ENCODE data around the gene LMBR1. TPM values are rescaled to one million over a fixed set of nuclear protein-coding genes. Genes with fewer than 3 reads are reported as not detected.
"Not testable (repeated sequence)": the region's sequence is repeated elsewhere in the genome, so short reads cannot be mapped to it uniquely, and the experiment has no call there.

LMBR1 gene
- polyA plus RNA-seq, 3 donors: 45.2 to 48.0 (median 45.4) TPM

DNA sequence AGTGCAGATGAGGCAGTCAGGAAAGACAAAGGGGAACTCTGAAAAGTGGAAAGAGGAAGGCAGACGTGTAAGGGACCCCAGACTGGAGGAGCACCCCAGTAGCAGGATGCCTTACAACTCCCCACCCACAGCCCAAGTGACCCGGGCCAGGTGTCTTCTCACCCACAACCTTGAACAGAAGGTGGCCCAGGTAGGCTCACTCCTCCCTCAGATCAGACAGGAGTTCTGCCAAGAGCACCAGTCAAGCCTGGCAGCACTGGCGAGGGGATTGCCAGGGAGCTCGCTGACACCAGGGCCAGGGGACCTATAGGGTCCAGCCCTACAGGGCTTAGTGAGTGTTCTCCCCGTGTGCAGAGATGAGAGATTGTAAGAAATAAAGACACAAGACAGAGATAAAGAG lies 27.1 kb upstream of the LMBR1 start:
- DNase-seq (ENCODE audit: extremely low read depth in 1 of 11, low read depth in 9 of 11, low spot score in 4 of 11): no peak

DNA sequence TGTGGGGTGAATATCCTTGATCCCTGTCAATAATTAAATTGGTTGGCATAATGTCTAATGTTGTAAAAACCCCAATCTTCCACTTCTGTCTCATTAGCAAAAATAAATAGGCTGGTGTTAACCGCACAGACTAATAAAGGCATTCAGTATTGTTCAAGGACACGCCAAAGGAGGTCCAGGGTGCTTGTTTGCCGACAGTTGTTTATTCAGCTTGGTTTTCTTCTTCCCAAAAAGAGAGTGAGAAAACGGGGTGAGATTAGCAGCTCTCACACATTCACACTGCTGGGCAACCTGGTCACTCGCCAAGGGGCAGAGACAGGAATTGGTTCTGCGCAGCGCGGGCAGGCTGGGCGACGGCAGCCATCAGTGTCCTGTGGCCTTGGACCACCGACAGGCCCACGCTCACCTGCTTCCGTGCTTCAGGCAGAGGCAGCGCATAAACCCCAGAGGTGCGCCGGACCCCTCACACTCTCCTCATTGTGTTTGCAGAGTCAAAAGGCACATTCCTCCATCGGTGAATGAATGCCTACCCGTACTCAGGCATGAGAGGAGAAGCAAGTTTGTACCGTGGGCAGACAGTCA lies 26.2 kb upstream of the LMBR1 start:
- DNase-seq (ENCODE audit: extremely low read depth in 1 of 11, low read depth in 9 of 11, low spot score in 4 of 11): no peak

DNA sequence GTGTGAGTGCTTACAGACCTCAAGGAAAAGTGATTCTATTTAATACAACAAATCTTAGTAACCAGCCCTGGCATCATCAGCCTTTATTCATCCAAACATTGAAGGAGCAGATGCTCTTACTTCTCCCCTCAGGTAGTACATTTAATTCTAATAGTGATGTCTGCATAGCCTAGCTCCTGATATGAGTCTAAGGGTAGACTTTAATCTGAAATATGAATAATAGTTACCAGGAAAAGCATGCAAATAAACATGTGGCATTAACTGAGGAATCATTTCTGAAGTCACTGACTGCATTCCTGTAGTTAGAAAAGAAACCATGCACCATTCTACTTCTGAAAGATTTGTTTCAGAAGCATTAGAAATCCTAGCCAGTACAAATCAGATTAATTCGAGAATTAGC lies 25.7 kb upstream of the LMBR1 start:
- no peak for DNase-seq (ENCODE audit: extremely low read depth in 1 of 11, low read depth in 9 of 11, low spot score in 4 of 11)

DNA sequence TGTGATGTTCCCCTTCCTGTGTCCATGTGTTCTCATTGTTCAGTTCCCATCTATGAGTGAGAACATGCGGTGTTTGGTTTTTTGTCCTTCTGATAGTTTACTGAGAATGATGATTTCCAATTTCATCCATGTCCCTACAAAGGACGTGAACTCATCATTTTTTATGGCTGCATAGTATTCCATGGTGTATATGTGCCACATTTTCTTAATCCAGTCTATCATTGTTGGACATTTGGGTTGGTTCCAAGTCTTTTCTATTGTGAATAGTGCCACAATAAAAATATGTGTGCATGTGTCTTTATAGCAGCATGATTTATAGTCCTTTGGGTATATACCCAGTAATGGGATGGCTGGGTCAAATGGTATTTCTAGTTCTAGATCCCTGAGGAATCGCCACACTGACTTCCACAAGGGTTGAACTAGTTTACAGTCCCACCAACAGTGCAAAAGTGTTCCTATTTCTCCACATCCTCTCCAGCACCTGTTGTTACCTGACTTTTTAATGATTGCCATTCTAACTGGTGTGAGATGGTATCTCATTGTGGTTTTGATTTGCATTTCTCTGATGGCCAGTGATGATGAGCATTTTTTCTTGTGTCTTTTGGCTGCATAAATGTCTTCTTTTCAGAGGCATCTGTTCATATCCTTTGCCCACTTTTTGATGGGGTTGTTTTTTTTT lies 16.7 kb upstream of the LMBR1 start:
- DNase-seq (ENCODE audit: extremely low read depth in 1 of 11, low read depth in 9 of 11, low spot score in 4 of 11): not testable (repeated sequence)

DNA sequence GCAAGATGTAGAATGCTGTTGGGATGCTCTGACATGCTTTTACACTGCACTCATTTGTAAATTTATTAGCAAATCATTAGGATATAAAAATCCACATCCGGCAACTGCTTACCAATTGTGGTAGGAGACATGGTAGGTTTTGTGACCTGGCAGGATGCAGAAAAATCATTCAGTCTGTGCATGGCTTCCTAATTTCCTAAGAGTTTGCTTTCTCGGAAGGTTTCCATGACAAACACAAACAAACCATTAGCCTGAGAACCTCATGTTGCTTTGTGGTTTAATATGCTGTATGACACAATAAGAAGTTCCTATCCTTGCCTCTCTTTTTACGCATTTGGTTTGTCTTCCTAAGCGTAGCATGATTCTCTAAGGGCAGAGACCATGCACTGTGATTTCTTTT lies 14.7 kb upstream of the LMBR1 start:
- no peak for DNase-seq (ENCODE audit: extremely low read depth in 1 of 11, low read depth in 9 of 11, low spot score in 4 of 11)

DNA sequence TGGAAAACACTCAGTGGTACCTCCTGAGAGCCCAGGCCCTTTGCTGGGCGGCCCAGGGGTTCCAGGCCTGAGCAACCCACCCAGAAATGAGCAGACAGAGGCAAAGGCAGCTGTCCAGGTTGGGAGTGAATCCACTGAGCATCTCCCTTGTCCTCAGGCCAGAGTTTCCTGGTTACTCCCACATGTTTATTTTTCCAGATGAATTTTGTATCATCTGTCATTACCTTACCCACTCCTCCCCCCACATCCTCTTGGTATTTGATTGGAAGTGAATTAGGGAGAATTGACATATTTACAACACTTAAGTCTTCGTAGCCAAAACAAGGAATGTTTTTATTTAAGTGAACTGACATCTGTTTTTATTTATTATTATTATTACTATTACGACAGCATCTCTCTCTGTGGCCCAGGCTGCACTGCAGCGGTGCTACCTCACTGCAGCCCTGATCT lies 13.2 kb upstream of the LMBR1 start:
- no peak for DNase-seq (ENCODE audit: extremely low read depth in 1 of 11, low read depth in 9 of 11, low spot score in 4 of 11)

DNA sequence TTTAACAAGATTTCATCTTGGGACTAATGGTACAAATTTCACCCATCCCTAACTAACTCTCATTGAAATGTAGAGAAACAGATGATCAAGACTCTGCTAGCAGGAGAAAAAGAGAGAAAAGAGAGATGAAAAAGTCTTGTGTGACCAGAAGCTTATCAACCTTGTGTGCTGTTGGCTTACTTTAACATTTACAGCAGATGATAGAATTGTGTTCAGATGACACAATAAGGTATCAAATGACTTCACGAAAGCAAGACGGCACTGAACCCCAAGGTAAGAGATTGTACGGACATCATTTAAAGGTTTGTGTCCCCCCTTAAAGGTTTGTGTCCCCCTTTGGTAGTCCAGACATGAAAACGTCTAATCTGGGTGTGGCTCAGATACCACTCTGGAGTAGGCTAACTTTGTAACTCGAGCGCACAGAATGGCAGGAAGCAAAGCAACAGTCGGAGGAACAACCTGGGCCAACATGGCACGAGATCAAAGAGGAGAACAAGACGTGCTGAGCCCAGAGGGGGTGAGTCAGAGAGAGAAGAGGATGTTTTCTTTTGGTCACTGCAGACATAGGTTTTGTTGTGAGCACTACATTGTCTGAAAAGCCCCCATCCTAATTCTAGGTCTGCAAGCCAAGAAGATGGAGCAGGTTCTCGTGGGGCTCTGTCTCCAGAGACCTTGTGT lies 10.4 kb upstream of the LMBR1 start:
- DNase-seq (ENCODE audit: extremely low read depth in 1 of 11, low read depth in 9 of 11, low spot score in 4 of 11): no peak

DNA sequence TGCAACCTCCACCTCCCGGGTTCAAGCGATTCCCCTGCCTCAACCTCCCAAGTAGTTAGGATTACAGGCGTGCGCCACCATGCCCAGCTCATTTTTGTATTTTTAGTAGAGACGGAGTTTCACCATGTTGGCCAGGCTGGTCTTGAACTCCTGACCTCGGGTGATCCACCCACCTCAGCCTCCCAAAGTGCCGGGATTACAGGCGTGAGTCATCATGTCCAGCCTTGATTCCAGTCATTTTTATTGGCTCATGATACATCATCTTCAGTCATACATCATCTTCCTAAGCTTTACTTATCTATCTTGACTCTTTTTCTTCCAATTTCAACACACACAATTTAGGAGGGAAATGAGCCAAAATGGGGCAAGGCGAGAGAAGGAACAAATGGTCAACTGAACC lies 7.1 kb upstream of the LMBR1 start:
- not testable (repeated sequence) for DNase-seq (ENCODE audit: extremely low read depth in 1 of 11, low read depth in 9 of 11, low spot score in 4 of 11)

DNA sequence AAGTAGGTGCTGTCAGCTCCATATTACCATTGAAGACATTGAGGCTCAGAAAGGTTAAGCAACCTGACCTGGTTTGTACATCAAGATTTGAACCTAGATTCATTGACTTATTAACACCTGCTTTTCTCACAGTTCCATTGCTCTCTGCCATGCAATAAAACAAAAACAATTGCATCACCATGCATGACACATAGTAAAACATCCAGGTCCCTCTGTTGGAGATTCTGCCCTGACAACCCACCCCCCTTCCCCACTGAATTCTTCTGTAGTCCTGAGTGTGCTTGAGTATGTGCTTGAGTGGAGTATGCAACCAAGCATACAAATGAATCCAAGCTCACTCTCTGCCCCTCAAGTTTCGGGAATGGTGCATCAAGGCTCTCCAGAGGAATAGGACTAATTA lies 6.0 kb upstream of the LMBR1 start:
- DNase-seq (ENCODE audit: extremely low read depth in 1 of 11, low read depth in 9 of 11, low spot score in 4 of 11): no peak

DNA sequence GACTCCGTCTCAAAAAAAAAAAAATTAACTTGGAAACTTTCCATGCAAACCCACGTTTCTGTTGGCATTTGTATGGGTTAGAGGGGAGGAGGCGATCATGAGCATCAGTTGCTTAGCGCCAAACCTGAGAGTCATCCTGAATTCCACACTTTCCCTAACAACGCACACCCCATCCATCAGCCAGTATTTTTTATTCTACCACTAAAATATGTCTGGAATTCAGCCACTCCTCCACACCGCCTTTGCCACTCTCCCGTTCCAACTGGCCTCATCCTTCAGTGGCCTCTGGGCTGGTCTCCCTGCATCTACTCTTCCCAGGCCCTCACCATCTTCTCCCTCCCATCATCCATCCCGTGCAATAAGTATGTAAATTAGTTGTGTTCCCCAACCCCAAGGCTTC lies 4.7 kb upstream of the LMBR1 start:
- peak in 2 of 11 donors; percentile 18 to 35 for DNase-seq (ENCODE audit: extremely low read depth in 1 of 11, low read depth in 9 of 11, low spot score in 4 of 11)

DNA sequence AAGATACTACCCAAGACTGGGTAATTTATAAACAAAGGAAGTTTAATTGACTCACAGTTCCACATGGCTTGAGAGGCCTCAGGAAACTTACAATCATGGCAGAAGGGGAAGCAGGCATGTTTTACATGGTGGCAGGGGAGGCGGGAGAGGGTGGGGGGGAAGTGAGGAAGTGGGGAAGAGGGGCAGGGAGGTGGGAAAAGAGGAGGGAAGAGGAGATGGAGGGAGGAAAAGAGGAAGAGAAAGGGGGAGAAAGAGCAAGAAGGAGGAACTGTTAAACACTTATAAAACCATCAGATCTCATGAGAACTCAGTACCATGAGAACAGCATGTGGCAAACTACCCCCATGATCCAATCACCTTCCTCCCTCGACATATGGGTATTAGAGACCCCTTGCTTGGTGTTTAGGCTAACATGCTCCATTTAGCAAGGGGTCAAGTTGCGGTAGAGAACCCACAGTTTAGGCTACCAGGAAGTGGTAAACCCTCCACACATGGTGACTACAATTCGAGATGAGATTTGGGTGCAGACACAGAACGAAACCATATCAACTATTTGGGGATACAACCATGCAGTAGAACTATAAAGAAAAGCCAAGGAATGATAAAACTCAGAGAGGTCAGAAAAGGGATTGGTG lies 3.5 kb upstream of the LMBR1 start:
- DNase-seq (ENCODE audit: extremely low read depth in 1 of 11, low read depth in 9 of 11, low spot score in 4 of 11): no peak

DNA sequence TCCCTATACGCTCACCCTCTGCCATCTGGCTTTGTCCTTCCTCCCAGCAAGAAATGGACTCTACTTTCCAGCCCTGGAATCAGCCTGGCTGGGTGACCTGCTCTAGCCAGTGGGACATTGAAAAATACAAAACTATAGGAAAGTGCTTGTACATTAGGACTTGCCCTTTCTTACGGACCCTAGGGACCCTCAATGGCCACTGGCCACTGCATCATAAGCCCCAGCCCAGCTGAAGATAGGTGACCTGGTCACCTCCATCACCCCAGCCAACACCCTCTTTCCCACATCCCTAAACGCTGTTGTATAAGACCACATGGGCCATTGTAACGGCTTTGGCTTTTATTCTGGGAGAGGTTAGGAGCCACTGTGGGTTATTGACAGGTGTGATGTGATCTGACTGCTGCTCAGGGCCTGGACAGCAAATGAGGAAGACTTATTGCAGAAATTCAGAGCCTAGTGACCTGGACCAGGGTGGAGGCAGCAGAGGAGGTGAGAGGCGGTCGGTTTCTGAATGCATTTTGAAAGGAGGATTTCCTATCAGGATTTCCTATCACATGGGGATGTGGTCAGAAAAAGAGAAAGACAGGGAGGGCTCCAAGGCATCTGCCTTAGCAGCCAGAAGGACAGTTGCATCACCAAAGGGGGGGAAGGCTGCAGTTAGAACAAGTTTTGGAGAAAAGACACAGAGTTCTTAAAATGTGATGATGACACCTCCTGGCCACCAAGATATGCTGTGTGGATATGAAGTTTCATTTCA lies 2.2 kb upstream of the LMBR1 start:
- DNase-seq (ENCODE audit: extremely low read depth in 1 of 11, low read depth in 9 of 11, low spot score in 4 of 11): no peak

DNA sequence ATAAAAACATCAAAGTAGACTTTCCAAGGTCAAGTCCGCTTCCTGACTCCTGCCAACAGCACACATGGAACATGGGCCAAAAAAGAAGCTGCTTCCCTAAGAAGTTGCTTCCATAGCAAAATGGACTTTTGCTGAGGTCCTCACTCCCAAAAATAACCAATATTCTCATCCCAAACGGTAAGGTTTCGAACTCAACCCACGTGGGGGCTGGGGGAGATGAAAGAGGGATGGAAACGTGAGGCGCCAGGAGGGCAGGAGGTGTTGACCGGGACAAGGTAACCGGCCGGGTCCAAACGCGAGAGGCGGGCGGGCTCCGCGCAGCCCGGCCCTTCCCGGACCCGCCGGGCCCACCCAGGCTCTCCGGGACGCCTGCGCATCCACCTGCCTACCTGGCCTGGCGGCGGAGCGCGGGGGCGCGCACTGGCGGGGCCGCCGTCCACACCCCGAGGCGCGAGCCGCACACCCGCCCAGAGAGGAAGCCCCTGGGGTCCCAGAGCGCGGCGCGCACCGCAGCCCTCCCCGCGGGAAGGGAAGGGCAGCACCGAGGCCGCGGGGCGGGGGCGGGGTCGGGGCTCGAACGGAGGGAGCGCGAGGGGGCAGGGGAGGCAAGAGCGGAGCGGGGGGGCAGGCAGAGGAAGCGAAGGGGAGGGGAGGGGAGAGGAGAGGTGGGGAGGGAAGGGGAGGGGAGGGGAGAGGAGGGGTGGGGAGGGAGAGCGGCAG lies 742 bp downstream of the LMBR1 start:
- DNase-seq (ENCODE audit: extremely low read depth in 1 of 11, low read depth in 9 of 11, low spot score in 4 of 11): peak in 4 of 11 donors; percentile 33 to 48 (median 40)

DNA sequence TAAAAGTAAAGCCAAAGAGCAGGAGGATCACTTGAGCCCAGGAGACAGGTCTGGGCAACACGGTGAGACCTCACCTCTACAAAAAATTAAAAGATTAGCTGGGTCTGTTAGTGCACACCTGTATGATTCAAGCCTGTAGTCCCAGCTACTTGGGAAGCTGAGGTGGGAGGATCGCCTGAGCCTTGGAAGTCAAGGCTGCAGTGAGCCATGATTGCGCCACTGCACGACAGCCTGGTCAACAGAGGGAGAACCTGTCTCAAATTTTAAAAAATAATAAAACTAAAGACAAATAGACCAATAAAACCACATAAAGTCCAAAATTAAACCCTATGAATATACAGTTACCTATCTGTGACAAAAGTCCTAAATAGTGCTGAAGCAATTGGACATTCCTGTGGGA lies 3.2 kb downstream of the LMBR1 start:
- no peak for DNase-seq (ENCODE audit: extremely low read depth in 1 of 11, low read depth in 9 of 11, low spot score in 4 of 11)

DNA sequence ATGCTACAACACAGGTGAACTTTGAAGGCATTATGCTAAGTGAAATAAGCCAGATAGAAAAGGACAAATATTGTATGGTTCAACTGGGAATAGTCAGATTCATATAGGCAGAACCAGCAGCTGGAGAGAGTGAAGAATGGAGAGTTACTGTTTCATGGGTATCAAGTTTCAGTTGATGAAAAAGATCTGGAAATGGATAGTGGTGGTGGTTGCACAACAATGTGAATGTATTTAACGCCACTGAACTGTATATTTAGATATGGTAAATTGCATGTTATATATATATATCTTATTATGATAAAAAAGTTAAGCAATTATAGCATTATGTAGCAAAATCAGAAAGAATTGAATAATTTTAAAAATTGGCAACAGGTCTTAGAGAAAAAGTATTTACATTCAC lies 3.9 kb downstream of the LMBR1 start:
- DNase-seq (ENCODE audit: extremely low read depth in 1 of 11, low read depth in 9 of 11, low spot score in 4 of 11): no peak

DNA sequence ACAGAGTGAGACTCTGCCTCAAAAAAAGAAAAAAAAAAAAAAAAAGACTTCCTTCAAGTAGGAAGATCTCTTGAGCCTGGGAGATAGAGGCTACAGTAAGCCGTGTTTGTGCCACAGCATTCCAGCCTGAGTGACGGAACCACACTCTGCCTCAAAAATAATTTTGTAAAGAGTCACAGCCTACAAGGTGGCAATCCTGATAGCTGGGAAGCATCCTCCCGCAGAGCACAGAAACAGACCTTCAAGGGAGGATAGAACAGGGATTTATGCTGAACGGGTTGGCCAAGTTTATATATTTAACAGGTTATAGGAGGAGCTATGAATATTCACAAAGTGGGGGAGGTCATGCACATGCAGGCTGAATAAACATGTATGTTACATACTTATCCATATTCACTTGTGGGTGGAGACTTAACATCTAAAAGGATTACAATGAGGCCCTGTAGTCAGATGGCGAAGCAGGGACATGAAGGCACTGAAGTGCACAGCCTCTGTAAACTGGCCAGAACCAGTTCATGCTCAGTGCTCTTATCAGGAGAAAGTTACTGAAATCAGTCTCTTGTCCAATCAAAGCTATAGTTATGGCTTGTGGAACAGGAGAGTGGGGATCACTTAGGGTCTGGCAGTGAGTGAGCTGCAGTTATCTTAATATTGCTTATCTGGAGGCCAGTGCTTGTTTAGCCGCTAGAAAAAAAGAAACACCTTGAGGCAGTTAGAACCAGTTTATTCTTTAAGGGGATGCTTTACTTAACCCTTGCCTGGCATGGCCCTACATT lies 6.8 kb downstream of the LMBR1 start:
- no peak for DNase-seq (ENCODE audit: extremely low read depth in 1 of 11, low read depth in 9 of 11, low spot score in 4 of 11)

DNA sequence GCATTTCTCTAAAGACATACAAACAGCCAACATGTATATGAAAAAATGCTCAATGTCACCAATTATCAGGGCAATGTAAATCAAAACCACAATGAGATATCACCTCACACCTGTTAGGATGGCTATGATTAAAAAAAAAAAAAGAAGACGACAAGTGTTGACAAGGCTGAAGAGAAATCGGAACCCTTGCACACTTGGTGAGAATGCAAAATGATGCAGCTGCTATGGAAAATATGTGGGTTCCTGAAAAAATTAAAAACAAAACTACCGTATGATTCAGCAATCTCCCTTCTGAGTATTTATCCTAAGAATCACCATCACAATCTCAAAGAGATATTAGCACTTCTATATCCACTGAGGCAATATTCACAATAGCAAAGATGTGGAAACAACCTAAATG lies 11.3 kb downstream of the LMBR1 start:
- DNase-seq (ENCODE audit: extremely low read depth in 1 of 11, low read depth in 9 of 11, low spot score in 4 of 11): no peak

DNA sequence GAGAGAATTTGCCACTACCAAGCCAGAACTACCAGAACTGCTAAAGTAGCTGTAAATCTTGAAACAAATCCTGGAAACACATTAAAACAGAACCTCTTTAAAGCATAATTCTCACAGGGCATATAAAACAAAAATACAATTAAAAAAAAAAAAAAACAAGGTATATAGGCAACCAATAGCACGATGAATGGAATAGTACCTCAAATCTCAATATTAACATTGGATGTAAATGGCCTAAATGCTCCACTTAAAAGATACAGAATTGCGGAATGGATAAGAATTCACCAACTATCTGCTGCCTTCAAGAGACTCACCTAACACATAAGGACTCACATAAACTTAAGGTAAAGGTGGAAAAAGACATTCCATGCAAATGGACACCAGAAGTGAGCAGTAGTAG lies 17.2 kb downstream of the LMBR1 start:
- no peak for DNase-seq (ENCODE audit: extremely low read depth in 1 of 11, low read depth in 9 of 11, low spot score in 4 of 11)
